Measurements from ENCODE around the gene ZNF764.
"Not testable (repeated sequence)": the region's sequence is repeated elsewhere in the genome, so short reads cannot be mapped to it uniquely, and the experiment has no call there.

ZNF764 gene

DNA sequence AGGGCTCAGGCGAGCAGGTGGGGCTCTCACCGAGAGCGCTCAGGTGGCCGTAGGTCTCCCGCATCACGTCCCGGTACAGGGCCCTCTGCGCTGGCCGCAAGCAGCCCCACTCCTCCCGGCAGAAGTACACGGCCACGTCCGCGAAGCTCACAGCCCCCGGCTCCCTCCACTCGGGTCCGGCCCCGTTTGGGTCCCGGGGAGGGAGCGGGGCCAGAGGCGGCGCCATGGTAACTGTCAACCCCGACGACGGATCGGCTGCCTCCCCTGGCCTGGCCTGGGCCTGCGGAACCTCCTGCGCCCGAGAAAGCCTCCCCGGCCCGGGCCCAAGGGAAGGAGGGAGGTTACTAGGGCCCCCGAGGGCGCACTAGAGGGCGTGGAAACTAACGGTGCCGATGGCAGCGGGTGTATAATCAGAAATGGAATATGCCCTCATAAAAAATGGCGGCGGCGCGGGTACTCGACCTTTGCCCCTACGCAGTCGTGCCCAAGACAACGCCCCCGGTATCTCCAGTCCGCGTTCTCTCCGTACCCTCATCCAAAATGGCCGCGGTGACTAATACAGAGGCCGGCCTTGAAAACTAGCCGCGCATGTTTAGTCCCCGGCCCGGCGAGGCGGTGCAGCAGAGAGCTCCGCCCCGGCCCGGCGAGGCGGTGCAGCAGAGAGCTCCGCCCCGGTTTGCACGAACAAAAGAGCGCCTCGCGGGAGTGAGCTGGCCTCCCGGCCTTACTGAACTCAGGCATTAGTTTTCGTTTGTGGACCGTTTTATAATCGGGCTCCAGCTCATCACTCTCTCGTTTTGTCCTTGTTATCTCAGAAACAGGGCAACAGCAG lies at the start of gene ZNF764:
Gene ZNF764 (minus strand): TSS at position 418 of the 832 bp plus-strand sequence. CDS start 192 bp downstream, at position 226.
- peak; percentile 93 for DNase-seq (ENCODE audit: low read depth)

DNA sequence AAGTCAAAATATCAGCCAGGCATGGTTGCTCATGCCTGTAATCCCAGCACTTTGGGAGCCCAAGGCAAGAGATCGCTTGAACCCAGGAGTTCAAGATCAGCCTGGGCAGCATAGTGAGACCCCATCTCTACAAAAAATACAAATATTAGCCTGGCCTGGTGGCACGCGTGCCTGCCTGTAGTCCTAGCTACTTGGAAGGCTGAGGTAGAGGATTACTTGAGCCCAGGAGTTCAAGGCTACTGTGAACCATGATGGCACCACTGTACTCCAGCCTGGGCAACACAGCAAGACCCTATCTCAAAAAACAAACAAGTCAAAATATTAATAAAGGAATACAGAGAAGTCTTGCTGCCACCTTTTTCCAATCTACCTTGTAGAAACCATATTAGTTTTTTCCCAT lies 47.8 kb upstream of the ZNF764 start:
- DNase-seq (ENCODE audit: low read depth): no peak

DNA sequence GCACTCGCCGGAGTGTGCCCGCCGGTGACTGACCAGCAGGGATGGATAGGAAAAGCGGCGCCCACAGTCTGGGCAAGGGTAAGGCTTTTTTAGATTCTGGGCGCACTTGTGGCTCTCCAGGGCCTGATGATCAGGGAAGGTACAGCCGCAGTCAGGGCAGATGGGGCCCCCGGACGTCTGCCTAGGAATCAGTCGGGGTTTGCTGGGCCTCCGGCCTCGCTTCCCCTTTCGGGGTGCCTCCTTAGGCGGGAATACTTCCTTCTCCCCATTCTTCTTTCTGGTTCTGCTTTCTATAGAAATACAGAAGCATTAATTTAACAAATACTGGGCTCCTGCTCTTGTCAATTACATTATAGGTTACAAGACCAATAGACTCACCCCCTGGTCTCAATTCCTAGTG lies 47.0 kb upstream of the ZNF764 start:
- no peak for DNase-seq (ENCODE audit: low read depth)

DNA sequence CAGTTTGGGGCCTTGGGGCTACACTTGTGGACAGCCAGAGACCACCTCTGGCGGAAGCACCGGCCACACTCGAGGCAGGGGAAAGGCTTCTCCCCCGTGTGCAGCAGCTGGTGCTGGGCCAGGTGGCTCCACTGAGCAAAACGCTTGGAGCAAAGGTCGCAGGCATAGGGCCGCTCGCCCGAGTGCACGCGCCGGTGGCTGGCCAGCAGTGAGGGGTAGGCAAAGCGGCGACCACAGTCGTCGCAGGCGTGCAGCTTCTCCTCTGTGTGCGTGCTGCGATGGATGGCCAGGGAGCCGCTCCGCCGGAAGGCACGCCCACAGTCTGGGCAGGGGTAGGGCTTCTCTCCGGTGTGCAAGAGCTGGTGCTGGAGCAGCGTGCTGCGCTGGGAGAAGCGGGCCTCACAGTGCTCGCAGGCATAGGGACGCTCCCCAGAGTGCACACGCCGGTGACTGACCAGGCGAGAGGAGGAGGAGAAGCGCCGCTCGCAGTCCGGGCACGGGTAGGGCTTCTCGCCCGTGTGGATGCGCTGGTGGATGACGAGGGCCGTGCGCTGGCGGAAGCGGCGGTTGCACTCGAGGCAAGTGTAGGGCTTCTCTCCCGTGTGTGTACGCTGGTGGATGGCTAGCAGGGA lies 46.3 kb upstream of the ZNF764 start:
- DNase-seq (ENCODE audit: low read depth): no peak

DNA sequence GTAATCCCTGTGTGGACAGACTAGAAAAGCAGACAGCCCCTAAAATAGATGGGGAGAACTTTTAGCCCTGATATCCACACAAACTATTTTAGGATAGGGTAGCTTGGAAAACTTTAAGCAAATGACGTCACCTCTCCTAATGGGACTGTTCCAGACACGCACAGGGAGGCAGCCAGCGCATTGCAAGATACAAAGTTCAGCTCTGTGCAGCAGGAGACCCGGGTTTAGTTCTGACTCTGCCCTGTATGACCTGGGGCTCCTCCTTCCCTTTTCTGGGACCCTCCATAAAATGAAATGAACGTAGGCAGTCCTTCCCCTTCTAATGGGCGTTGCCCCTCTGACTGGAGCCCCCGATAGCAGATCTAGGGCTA lies 45.8 kb upstream of the ZNF764 start:
- no peak for DNase-seq (ENCODE audit: low read depth)

DNA sequence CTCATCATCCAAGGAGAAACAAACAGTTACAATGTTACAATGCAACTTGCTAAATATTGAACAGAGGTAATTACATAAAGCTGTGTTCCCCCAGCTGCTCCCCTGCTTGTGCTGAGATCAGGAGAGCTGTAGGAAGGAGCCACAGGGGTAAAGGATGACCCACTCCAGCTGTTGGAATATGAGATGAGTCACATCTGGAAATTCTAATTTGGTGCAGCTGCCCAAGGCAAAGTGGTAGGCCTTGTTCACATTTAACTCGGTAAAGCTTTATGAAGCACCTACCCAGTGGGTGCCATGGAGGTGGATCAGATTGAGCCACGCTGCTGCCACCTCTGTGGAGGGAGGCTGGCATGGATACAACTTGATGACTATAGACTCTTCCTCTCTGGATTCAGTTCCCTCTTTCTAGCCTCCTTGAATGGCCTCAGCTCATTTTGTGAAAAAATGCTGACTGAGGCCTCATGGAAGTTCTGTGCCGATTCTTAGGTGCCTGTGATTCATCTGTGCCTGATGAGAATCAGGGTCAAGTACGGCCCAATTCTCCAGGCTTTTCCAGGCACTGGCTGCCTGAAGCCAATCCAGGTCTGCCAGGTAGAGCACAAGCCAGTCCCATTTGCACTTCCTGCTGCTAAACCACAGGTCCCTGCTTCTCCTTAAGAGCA lies 44.6 kb upstream of the ZNF764 start:
- DNase-seq (ENCODE audit: low read depth): no peak

DNA sequence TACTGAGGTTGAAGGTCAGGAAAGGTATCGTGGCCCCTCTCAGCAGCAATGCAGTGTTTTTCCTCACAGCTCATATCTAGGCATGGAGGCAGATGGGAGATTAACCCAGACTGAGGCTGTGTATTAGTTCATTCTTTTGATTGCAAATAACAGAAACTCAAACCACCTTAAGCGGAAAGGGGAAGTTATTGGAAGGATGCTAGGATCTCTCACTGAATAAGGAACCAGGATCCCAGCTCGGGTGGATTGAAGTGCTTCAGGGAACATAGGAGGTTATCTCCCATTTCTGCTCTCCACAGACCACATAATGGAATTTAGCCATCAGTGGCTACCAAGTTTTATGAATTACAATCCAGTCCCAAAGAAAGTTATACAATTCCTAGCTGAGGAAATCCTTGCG lies 43.8 kb upstream of the ZNF764 start:
- no peak for DNase-seq (ENCODE audit: low read depth)

DNA sequence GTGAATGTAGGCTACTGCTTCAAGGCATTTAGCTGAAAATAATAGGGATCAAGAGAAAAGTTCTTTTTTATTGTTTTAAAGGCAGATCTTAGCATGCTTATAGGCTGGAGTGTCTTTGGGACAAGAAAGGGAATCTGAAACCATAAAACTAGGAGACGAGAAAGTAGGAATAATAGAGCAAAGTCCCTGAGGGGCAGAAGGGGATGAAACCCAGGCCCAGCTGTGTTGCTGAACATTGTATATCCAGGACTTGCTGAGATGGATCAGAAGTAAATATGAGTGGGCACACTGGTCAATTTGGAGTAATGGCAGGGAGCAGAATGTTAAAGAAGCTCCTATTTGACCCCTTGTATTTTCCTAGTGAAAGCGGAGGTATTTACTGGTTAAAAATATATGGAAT lies 42.8 kb upstream of the ZNF764 start:
- no peak for DNase-seq (ENCODE audit: low read depth)

DNA sequence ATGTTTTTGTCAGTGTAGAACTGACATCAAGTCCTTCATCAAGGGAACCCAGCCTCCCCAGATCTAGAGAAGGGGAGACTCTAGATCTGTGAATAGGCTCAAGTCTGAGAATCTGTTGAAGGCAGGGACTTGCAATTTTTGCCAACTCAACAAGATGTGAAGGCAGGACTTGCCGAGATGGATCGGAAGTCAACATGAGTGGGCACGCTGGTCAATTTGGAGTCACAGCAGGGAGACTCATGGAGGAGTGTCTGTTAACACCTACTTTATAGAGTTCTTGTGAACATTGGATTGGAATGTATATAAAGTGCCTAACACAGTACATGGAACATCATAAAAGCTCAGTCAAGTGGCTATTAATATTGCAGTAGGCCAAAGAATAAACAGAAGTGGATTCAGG lies 42.0 kb upstream of the ZNF764 start:
- DNase-seq (ENCODE audit: low read depth): no peak

DNA sequence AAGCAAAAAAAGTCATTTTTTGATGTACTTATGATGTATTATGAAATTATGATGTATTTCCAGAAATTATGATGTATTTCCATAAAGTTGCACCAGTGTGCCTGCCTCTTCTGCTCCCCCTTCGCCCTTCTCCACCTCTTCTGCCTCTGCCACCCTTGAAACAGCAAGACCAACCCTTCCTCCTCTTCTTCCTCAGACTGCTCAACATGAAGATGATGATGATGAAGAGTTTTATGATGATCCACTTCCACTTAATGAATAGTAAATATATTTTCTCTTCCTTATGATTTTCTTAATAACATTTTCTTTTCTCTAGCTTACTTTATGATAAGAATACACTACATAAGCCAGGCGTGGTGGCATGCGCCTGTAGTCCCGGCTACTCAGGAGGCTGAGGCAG lies 34.7 kb upstream of the ZNF764 start:
- no peak for DNase-seq (ENCODE audit: low read depth)

DNA sequence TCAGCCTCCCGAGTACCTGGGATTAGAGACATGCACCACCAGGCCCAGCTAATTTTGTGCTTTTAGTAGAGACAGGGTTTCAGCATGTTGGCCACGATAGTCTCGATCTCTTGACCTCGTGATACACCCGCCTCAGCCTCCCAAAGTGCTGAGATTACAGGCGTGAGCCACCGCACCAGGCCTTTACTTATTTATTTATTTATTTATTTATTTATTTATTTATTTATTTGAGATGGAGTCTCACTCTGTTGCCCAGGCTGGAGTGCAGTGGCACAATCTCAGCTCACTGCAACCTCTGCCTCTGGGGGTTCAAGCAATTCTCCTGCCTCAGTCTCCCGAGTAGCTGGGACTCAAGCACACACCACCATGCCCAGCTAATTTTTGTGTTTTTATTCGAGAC lies 32.7 kb upstream of the ZNF764 start:
- not testable (repeated sequence) for DNase-seq (ENCODE audit: low read depth)

DNA sequence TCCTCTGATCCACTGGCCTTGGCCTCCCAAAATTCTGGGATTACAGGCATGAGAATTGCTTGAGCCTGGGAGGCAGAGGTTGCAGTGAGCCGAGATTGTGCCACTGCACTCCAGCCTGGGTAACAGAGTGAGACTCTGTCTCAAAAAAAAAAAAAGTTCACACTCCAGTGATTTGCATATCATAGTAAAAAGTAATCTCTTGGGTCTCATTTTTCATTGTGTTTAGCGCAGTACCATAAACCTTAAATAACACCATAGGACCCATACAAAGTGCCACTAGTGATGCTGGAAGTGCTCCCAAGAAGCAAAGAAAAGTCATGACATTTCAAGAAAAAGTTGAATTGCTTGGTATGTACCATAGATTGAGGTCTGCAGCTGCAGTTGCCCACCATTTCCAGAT lies 31.4 kb upstream of the ZNF764 start:
- not testable (repeated sequence) for DNase-seq (ENCODE audit: low read depth)

DNA sequence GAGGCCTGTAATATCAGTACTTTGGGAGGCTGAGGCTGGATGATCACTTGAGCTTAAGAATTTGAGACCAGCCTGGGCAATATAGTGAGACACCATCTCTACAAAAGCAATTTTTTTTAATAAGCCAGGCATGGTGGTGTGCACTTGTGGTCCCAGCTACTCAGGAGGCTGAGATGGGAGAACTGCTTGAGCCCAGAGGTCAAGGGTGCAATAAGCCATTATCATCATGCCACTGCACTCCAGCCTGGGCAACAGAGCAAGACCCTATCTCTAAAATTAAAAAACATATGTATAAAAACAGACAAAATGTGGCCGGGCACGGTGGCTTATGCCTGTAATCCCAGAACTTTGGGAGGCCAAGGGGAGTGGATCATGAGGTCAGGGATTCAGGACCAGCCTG lies 30.5 kb upstream of the ZNF764 start:
- DNase-seq (ENCODE audit: low read depth): no peak

DNA sequence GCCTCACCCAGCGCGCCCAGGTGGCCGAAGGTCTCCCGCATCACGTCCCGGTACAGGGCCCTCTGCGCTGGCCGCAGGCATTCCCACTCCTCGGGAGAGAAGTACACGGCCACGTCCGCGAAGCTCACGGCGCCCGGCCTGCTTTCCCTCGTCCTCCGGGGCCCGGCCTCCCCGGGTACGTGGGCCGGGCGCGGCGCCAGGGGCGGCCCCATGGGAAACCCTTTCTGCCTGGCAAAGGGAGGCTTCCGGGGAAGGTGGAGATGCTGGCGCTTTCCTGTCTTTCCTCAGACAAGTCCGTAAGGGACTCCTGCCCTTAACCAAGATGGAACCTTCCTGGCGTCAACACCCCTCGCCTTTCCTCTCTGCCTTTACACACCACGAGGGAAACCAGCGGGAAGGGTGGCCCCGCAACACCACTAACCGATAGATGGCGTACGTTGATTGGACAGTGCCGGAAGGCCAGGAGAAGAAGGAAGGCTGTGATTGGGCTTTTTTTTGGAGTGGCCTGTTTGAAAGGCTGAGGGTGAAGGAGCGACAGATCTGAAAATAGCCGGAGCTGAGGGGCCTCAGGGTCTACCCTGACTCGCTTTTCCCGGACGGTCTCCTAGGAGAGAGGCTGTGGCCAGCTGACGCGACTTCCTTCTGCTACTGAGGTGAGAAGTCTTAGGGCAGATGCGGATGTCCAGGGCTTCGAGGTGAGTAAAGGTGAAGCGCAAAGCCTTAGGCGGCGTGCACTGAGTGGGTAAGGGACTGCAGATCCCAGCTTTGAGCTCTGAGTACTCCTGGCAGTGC lies 27.4 kb upstream of the ZNF764 start, which contains the start of gene ZNF785:
Gene ZNF785 (minus strand): TSS at position 298 of the 792 bp plus-strand sequence. CDS start 86 bp downstream, at position 212.
- peak; percentile 84 for DNase-seq (ENCODE audit: low read depth)

DNA sequence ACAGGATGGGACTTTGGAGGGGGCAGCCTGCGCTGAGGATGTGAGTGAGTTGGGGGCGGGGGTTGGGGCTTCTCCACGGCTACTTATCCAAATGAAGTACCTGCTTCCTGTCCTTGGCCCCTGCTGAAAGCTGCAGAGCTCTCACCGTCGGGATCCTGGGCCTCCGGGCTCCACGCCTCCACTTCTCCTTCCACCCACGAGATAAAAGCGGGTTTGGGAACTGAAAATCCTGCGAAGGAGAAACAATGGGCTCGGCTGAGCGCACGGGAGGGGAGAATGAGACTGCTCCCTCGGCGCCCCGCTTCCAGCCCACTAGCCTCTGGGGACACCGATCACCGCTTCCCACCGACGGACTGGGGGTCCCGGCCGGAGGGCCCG lies 26.8 kb upstream of the ZNF764 start:
- no peak for DNase-seq (ENCODE audit: low read depth)

DNA sequence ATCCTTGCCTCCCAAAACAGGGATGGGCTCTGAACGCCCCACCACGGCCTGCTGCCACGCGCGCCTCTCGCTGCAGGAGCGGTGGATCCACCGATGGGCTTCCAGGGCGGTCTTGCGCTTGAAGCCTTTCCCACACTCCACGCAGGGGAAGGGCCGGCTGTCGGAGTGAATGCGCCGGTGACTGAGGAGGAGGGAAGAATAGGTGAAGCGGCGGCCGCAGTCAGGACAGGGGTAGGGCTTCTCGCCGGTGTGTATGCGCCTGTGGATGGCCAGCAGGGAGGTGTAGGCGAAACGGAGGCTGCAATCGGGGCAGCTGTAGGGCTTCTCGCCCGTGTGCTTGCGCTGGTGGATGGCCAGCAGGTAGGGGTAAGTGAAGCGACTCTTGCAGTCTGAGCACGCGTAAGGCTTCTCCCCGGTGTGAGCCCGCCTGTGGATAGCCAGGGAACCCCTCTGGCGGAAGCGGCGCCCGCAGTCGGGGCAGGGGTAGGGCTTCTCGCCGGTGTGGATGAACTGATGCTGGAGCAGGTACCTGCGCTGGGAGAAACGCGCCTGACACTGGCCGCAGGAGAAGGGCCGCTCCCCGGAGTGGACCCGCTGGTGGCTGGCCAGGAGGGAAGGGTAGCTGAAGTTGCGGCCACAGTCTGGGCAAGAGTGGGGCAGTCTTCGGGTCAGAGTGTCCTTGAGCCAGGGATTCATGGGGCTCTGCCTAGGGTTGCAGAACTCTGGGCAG lies 24.6 kb upstream of the ZNF764 start:
- DNase-seq (ENCODE audit: low read depth): no peak

DNA sequence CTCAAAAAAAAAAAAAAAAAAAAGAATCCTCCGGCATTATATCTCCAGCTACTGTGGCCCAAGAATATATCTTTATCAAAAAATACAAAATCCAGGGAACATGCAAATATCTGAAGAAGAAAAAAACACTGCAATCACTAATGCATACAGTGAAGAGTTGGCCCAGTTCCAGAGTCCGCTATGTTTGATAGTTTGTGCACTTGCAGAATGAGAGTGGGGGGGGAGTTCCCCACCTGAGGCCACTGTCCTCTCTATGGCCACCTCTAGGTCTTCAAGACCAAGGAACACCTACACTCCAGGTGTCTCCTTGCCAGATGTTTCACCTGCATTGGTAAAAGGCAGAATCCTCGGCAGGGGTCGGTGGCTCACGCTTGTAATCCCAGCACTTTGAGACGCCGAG lies 23.3 kb upstream of the ZNF764 start:
- no peak for DNase-seq (ENCODE audit: low read depth)

DNA sequence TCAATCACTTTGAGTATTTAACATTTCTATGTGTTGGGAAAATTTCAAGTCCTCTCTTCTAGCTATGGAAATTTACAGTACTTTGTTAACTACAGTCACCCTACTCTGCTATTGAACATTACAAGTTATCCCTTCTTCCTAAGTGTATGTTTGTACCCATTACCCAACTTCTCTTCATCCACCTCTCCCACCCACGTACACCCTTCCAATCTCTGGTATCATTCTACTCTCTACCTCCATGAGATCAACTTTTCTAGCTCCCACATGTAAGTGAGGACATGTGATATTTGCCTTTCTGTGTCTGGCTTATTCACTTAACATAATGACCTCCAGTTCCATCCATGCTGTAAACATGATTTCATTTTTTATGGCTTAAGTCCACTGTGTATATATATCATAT lies 16.5 kb upstream of the ZNF764 start:
- no peak for DNase-seq (ENCODE audit: low read depth)

DNA sequence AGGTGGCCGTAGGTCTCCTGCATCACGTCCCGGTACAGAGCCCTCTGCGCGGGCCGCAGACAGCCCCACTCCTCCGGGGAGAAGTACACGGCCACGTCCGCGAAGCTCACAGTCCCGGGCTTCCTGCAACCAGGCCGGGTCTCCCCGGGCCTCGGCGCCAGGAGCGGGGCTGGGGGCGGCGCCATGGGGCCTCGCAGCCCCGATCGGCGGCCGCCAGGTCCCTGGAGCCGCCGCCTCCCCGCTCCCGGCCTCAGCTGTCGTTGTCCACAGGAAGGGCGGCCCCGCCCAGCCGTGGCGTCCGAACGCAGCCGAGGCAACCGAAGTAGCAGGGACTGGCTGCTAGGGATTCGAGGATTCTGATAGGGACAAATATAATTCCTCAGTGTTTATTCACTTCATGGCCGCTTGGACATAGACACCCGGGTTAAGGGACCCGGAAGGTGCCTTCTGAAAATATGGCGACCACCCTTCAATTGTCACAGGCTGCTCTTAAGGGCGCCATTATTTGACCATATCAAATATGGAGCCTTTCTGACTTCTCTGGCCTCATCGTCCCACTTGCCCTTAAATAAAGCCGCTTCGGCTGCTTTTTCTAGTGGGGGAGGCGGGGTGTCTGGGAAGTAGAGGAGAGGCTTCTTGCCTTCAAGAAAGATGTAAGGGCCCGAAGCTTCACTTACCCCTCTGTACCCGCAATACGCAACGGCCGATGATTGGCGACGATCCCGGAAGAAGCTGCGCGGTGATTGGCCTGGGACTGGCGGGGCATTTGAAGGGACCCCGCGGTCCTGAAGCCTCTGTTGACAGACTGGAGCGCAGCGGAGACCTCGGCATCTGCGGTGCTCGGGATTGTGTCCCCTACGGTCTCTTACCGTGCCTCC lies 13.5 kb upstream of the ZNF764 start, which contains the start of gene ZNF688:
Gene ZNF688 (minus strand): TSS at position 270 of the 878 bp plus-strand sequence. CDS start 85 bp downstream, at position 185.
- DNase-seq (ENCODE audit: low read depth): peak; percentile 93

DNA sequence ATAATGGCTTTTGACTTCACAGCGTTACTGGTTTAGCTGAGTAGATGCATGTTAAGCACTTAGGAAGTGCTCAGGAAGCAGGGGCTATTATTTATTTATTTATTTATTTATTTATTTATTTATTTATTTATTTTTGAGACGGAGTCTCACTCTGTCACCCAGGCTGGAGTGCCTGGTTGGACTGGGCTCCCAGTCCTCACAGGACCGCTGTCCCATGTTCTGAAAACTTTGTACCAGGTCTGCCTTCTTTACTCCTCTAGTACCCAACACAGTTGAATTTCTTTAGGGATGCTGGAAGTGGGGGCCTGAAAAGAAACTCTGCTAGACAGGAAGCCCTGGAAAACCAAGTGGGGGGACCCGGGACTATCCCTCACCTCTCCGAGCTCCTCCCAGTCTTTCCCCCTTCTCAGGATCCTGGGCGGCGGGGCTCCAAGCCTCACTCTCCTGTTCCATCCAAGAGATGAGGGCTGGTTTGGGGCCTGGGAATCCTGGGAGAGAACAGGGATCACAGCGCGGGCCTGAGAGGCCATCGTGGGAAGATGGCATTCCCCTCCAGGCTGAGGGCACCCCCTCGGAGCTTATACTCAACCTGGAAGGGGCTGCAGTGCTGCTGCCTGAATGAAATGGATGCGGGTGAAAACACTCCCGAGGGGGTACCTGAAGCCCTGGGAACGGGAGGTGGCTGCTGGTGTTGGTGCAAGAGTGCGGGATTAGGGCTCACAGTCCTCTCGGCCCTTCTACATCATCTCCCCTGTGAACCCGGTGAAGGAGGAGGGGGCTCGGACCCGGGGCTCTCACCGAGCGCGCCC lies 12.7 kb upstream of the ZNF764 start:
- DNase-seq (ENCODE audit: low read depth): no peak

All from activated gamma-delta T cell treated with anti-CD3 and anti-CD28 coated beads, Interleukin-2, amount 50 U/mL, for 16 hours (primary cell).